GM21526 (cell line): ENCODE results near the gene TEKT5.
"Not testable (repeated sequence)": the region's sequence is repeated elsewhere in the genome, so short reads cannot be mapped to it uniquely, and the experiment has no call there.

Experiments used
- ATAC-seq: cut with Tn5 transposase; IDR thresholded peaks from one replicate; pipeline ENCODE4 v1.9.1; 2021; ENCODE audit warnings: moderate library complexity; ENCODE audit not compliant: unreplicated experiment, low FRiP score

TEKT5 gene

GRCh38 chr16:10694830-10695229 is at the start of gene TEKT5:
TEKT5 (minus strand) TSS chr16:10694930; CDS start chr16:10694873, 57 bp downstream.
- no peak for ATAC-seq

GRCh38 chr16:10743610-10744369 is 49.1 kb upstream of the TEKT5 start, which contains the start of gene NUBP1:
NUBP1 (plus strand) TSS chr16:10743842; CDS start chr16:10743864, 22 bp downstream.
- peak; percentile 81 for ATAC-seq

GRCh38 chr16:10743227-10743609 is 48.5 kb upstream of the TEKT5 start:
- no peak for ATAC-seq

- no peak for ATAC-seq
These were observed 47.1 kb upstream of the TEKT5 start for GRCh38 chr16:10741844-10742243.

- not testable (repeated sequence) for ATAC-seq
These were observed 46.5 kb upstream of the TEKT5 start for GRCh38 chr16:10741249-10741648.

GRCh38 chr16:10740845-10741208 is 46.1 kb upstream of the TEKT5 start:
- no peak for ATAC-seq

- ATAC-seq, result no peak
These were observed 45.5 kb upstream of the TEKT5 start for GRCh38 chr16:10740000-10740844.

GRCh38 chr16:10738231-10739077 is 43.7 kb upstream of the TEKT5 start:
- ATAC-seq, result peak; percentile 53

GRCh38 chr16:10737068-10737625 is 42.4 kb upstream of the TEKT5 start:
- ATAC-seq, result peak; percentile 36

- ATAC-seq, result no peak
These were observed 37.1 kb upstream of the TEKT5 start for GRCh38 chr16:10731790-10732189.

GRCh38 chr16:10729104-10730048 is 34.6 kb upstream of the TEKT5 start:
- no peak for ATAC-seq

GRCh38 chr16:10728003-10728887 is 33.5 kb upstream of the TEKT5 start:
- no peak for ATAC-seq

- ATAC-seq, result no peak
These were observed 14.2 kb upstream of the TEKT5 start for GRCh38 chr16:10708969-10709368.

- ATAC-seq, result no peak
These were observed 5.0 kb upstream of the TEKT5 start for GRCh38 chr16:10699756-10700155.

- no peak for ATAC-seq
These were observed 424 bp downstream of the TEKT5 start for GRCh38 chr16:10694306-10694705.

GRCh38 chr16:10693889-10694288 is 841 bp downstream of the TEKT5 start:
- ATAC-seq, result no peak

- no peak for ATAC-seq
These were observed 2.3 kb downstream of the TEKT5 start for GRCh38 chr16:10692470-10692869.

- ATAC-seq, result no peak
These were observed 6.0 kb downstream of the TEKT5 start for GRCh38 chr16:10688726-10689125.
